ENCODE measurements around the gene IL1RAP.

Gene IL1RAP

DNA sequence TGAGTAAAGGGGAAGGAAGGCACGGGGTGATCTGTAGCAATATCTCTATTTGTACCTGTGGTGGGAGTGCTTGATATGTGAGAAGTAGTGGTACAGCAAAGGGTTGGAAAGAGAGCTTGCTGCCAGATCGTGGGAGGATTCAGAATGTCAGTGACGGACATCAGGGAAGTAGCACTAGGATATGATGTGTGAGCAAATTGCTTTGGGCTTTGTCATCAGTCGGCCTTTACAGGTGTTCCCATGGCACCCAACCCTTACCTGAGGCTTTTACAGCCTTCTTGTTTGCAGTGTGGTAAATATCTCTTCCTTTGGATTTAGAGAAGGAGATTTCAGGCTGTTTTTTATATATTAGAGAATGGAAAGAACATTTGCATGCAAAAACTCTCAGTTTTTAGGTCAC, 29.8 kb downstream of the IL1RAP start:
- DNase-seq: no peak

- no peak for DNase-seq
These were observed 31.3 kb downstream of the IL1RAP start for GRCh38 chr3:190545191-190545590.

- no peak for DNase-seq
These were observed 33.1 kb downstream of the IL1RAP start for GRCh38 chr3:190546881-190547510.

DNA sequence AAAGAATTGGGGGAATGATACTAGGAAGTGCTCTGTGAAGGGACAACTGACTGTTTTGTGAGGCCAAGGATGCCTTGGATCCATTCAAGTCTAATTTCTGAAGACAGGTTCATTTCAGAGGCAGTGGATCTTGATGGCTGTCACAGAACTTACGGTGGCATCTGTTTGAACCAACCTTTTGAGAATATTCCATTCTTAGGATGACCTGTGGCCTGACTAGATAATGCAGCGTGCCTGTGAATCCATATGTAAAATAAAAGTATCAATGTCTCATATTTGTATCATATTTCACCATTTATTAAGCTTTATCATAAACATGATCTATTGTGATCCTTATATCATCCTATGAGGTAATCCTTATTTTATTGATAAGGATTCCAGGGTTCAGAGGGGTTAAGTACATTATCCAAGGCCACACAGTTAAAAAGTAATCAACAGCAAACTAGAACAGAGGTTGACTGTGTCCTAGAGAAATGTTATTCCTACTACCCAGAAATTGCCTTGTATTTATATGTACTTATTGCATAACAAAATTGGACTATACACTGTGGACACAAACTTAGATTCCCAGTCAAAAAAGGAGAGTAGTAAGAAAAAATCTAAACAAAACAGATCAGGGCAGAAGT, 34.3 kb downstream of the IL1RAP start:
- no peak for DNase-seq

- DNase-seq: no peak
These were observed 38.1 kb downstream of the IL1RAP start for GRCh38 chr3:190552021-190552420.

DNA sequence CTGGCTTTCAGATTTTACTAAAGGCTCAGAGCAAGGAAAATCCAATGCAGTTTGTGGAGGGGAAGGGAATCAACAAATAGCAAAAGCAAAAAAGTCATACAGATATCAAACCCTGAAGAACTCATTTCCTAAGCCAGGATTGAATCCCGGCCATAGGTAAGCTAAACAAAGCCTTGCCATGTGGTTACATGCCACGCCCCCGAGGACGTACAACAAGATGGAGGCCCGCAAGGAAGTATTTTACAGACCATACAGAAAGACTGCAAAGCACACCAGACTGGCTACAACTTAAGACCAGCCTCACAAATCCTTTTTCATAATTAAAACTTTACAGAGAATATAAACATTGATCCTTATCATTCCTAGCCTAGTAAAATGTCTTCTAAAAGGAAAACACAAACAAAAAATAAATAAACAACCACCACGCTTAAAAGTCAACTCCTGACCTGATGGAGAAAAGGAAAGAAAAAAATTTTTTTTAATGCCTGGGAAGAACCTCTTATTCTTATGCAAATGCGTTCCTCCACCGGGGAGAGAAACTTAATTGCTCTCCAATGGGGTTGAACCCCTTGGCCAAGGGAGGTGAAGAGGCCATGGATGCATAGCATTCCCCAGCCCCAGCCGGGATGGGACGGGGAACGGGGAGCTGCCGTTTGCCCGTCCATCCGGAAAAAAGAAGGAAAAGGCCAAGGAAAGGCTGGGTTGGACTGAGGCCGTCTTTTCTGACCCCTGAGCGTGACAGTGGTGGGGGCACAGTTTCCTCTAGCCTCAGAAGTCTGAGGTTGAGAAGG, 39.3 kb downstream of the IL1RAP start:
- no peak for DNase-seq

- DNase-seq: no peak
These were observed 40.3 kb downstream of the IL1RAP start for GRCh38 chr3:190554197-190554596.

- no peak for DNase-seq
These were observed 42.5 kb downstream of the IL1RAP start for GRCh38 chr3:190556351-190556750.

DNA sequence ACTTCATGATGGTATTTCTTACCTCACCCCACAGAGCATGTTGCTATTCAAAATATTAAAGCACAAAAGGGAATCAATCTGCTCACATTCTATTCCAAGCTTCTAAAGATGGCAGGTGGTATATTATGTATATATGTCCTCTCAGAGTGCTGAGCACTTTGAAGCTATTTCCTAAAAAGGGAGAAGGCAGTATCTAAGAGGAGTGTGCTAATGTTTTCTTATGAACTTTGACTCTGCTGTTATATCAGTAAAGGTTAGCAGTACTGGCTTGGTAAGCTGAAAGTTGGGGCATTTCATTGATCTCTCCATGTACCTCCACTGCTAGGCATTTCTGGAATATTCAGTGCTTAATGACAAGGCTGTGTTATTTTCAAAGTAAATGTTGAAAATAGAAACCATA, 43.4 kb downstream of the IL1RAP start:
- no peak for DNase-seq

GRCh38 chr3:190558316-190558715, 44.4 kb downstream of the IL1RAP start:
- DNase-seq: no peak

DNA sequence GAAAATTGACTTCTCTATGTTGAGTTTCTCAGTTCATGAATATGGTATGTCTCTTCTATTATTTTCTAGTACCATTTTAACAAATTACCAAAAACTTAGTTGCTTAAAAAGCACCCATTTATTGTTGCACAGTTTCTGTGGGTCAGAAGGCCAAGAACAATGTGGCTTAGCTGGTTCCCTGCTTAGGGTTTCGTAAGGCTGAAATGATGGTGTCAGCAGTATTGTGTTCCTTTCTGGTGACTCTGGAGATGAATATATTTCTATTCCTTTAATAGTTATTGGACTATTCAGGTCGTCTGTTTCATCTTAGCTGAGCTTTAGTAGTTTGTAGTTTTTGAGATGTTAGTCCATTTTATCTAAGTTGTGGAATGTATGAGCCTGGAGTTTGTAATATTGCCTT, 44.9 kb downstream of the IL1RAP start:
- DNase-seq: no peak

DNA sequence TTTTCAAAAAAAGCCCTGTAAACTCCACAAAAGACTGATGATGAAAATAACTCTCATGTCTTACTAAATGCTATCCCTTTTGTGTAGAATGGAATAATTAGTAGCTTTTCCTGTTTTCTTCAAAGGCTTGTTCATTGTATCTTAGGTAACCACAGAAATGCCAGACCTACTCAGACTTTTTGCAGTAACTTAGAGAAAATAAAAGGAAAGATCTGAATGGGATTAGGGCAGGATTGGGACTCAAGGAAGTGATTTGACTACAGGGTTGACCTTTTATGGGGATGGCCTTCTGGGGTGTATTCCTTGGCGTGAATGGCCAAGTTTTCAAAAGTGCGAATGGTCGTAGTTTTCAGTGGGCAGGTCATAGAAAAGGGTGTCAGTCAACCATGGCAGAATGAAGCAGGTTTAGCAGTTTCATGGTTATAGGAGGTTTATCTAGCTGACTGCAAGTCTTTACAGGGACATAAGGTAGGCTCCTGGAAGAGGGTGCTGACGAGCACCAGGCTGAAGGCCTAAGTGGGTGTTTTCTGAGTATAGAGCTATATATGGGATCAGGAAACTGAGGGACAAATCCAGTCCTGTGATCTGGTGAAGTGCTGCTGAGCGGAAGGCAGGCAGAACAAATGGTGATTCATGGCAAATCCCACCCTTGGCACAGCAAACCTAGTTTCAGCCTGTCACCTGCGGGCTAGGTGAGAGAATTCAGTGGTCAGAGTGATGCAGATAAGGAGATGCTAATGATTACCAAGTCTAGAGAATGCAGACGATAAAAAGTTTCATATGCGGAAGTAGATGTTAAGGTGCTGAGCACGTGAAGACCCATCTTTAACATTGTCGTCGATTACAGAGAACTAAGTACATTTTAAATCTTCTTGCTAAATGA, 46.4 kb downstream of the IL1RAP start:
- no peak for DNase-seq

- peak; percentile 43 for DNase-seq
These were observed 49.1 kb downstream of the IL1RAP start for GRCh38 chr3:190562866-190563510.

- DNase-seq: no peak
These were observed 50.3 kb downstream of the IL1RAP start for GRCh38 chr3:190564175-190564574.

DNA sequence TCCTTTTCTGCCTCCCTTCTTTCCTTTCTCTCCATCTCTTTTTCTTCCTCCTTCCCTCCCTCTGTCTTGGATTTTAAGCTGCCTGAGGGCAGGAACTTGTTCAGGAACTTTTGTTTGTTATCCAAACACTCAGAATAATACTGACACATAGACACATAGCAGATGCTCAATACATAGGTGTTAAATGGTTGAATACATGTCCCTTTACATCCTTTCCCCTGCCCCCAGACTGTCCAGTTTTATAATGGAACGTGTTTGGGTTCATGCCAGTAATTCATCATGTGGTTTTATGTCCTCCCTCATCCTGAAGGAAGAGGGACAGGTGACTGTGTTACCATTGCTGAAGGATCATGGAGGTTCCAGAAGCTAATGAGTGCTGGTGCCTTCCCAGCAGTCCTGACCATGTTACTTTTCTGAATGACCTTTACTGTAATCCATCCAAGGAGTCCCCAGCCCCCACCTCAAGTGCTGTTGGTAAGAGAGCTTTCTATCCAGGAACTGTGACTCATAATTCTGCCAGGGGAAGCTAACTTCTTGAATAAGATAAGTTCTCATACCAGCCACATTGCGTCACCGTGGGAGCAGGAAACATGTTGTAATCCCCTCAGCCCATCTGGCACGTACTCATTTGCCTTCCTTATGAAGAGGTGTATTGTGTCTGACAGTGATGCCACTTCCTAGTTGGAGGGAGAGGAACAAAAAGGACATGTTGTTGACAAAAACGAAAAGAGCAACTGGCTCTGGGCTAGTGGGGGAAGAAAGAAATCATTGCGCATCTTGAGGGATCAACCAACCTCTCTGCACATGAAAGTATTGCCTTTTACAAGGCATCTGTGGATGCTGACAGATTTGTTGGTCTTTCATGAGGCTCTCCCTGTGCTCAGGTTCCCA, 52.4 kb downstream of the IL1RAP start:
- DNase-seq: peak; percentile 100

GRCh38 chr3:190568036-190568435, 54.2 kb downstream of the IL1RAP start:
- no peak for DNase-seq

DNA sequence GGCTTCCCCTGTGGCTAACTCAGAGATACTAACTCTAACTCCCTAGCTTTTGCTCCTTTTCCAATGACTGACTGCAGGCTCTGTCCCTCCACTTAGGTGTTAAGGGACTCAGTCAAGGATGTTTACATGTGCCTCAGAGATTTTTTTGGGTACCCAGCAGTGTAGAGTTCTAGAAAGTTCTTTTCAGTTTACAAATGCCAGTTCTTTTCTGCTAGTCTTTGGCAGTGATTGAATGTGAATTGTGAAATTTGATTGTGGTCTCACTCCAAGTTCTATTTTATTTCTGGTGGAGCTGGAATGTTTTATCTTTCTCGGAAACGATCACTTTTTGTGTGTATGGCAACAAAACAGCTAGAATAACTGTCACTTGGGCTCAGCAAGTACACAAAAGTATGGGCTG, 60.6 kb downstream of the IL1RAP start:
- no peak for DNase-seq

GRCh38 chr3:190575437-190576185, 61.7 kb downstream of the IL1RAP start:
- no peak for DNase-seq

GRCh38 chr3:190577225-190577624, 63.3 kb downstream of the IL1RAP start:
- DNase-seq: no peak

DNA sequence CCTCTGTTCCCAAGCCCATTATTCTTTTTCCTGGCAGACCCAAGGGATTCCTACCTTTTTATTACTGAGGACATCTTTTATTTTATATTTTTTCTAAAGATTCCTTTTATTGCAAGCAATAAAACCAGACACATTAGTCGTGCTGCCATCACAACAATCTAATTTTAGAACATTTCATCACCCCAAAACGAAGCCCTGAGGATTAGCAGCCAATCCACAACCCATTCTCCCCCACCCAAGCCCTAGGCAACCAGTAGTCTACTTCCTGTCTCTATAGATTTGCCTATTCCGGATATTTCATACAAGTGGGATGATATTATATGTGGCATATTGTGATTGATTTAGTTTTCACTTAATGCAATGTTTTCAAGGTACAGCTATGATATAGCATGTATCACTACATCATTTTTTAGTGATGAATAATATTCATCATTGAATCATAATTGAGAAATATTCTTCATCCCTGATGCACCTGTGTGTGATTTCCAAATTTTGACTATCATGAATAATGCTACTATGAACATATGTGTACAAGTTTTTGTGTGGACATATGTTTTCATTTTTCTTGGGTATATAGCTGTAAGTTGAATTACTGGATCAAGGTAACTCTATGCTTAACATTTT, 65.7 kb downstream of the IL1RAP start:
- no peak for DNase-seq
